ENCODE measurements around the gene TTC33.

Gene TTC33

DNA sequence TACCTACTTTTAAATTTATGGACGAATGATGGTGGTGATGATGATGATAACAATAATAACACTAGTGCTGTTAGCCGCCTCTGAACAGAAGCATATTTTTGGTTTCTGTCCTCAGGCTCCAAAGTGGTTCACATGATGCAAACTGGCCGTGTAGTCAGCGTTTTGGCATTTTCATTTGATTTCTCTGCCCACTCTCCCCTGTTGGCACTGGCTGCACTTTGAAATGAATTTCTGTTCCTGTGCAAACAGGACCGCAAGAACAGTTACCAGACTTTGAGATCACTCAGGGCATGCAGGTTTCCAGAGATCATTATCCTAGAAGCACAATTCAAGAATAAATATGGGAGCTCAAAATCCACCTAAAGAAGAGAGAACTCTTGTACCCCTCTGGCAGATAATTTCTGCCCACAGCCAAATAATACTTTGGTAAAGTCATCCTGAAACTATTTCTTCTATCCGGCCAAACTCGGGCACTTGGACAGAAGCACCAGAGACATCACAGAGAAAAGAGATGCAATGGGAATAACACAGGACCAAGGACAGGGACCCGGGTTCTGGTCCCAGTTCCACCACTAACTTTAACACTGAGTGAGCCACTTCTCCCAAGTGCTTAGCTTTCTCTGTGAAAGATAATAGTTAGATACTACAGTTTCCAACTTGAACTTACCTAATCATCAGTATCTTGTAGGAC is 277.8 kb downstream of the TTC33 start:
- H3K4me1 ChIP-seq (ENCODE audit: insufficient read depth, low read length, poor library complexity, severe bottlenecking), result no peaks in the 10 kb centered on the region
- H4K20me1 ChIP-seq (ENCODE audit: insufficient read depth, low read length, poor library complexity, severe bottlenecking), result no peaks in the 10 kb centered on the region

DNA sequence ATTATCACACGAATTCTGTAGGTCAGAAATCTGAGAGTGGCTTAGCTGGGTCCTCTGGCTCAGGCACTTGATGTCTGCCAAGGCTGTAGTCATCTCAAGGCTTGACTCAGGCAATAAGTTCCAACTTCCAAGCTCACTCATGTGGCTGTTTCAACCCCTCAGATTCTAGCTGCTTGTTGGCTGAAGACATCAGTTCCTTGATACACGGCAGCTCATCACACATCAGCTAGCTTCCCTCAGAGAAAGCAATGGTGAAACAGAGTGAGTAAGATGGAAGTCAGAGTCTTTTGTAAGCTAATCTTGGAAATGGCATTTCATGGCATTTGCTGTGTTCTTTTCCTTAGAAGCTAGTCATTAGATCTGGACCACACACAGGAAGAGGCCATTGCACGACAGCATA is 280.2 kb downstream of the TTC33 start:
- no peak for TF ChIP-seq EZH2phosphoT487 (IDR thresholded peaks at IDR 0.05; ENCODE audit: borderline replicate concordance)
- TF ChIP-seq, protein P1, sequence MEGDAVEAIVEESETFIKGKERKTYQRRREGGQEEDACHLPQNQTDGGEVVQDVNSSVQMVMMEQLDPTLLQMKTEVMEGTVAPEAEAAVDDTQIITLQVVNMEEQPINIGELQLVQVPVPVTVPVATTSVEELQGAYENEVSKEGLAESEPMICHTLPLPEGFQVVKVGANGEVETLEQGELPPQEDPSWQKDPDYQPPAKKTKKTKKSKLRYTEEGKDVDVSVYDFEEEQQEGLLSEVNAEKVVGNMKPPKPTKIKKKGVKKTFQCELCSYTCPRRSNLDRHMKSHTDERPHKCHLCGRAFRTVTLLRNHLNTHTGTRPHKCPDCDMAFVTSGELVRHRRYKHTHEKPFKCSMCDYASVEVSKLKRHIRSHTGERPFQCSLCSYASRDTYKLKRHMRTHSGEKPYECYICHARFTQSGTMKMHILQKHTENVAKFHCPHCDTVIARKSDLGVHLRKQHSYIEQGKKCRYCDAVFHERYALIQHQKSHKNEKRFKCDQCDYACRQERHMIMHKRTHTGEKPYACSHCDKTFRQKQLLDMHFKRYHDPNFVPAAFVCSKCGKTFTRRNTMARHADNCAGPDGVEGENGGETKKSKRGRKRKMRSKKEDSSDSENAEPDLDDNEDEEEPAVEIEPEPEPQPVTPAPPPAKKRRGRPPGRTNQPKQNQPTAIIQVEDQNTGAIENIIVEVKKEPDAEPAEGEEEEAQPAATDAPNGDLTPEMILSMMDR (conservative IDR thresholded peaks at IDR 0.05; ENCODE audit: low read length), result no peak
- H4K20me1 ChIP-seq (ENCODE audit: insufficient read depth, low read length, poor library complexity, severe bottlenecking), result no peaks in the 10 kb centered on the region
- H3K4me3 ChIP-seq (ENCODE audit: low read length, poor library complexity, severe bottlenecking), result no peak overlapping the region
- no peaks in the 10 kb centered on the region for H3F3A ChIP-seq (ENCODE audit: low read depth)
- H3K27me3 ChIP-seq (ENCODE audit: insufficient read depth, low read length, poor library complexity, severe bottlenecking), result no peaks in the 10 kb centered on the region
- no peak overlapping the region for H3K9ac ChIP-seq (ENCODE audit: low read depth, low read length, poor library complexity, severe bottlenecking)
- H3K9me3 ChIP-seq (ENCODE audit: insufficient read depth, low read depth, low read length), result no peaks in the 10 kb centered on the region
- no peaks in the 10 kb centered on the region for H3K79me2 ChIP-seq (ENCODE audit: insufficient read depth, low read length)
- H3K9me2 ChIP-seq (replicated peaks; ENCODE audit: low read depth, low read length), result no peaks in the 10 kb centered on the region
- H2AFZ ChIP-seq (ENCODE audit: low read length), result no peak overlapping the region
- H3K4me1 ChIP-seq (ENCODE audit: insufficient read depth, low read length, poor library complexity, severe bottlenecking), result no peaks in the 10 kb centered on the region
- no peaks in the 10 kb centered on the region for H3K36me3 ChIP-seq (ENCODE audit: insufficient read depth, low read length)
- no peak overlapping the region for H3K4me2 ChIP-seq (ENCODE audit: low read depth, low read length, poor library complexity, severe bottlenecking)

More for the DNA sequence above, 277.8 kb downstream of the TTC33 start:
- Histone ChIP-seq H3K4me2 (ENCODE audit: low read depth, low read length, poor library complexity, severe bottlenecking) (no peak overlapping the region), H3K9me3 (ENCODE audit: insufficient read depth, low read depth, low read length) (no peaks in the 10 kb centered on the region), H3F3A (ENCODE audit: low read depth) (no peaks in the 10 kb centered on the region), H2AFZ (ENCODE audit: low read length) (no peak overlapping the region), H3K27me3 (ENCODE audit: insufficient read depth, low read length, poor library complexity, severe bottlenecking) (no peaks in the 10 kb centered on the region), H3K36me3 (ENCODE audit: insufficient read depth, low read length) (no peaks in the 10 kb centered on the region), H3K9ac (ENCODE audit: low read depth, low read length, poor library complexity, severe bottlenecking) (no peak overlapping the region), H3K9me2 (replicated peaks; ENCODE audit: low read depth, low read length) (no peaks in the 10 kb centered on the region), H3K79me2 (ENCODE audit: insufficient read depth, low read length) (no peaks in the 10 kb centered on the region), H3K4me3 (ENCODE audit: low read length, poor library complexity, severe bottlenecking) (no peak overlapping the region)
- no peak for TF ChIP-seq EZH2phosphoT487 (IDR thresholded peaks at IDR 0.05; ENCODE audit: borderline replicate concordance)
- TF ChIP-seq, protein P1 (conservative IDR thresholded peaks at IDR 0.05; ENCODE audit: low read length), result no peak

DNA sequence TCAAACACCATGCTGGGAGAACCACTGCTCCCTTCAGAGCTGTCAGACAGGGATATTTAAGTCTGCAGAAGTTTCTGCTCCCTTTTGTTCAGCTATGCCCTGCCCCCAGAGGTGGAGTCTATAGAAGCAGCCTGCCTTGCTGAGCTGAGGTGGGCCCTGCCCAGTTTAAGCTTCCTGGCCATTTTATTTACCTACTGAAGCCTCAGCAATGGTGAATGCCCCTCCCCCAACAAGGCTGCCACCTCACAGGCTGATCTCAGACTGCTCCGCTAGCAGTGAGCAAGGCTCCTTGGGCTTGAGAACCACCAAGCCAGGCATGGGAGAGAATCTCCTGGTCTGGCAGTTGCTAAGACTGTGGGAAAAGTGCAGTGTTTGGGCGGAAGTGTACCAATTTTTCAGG is 281.5 kb downstream of the TTC33 start:
- Histone ChIP-seq H3F3A (ENCODE audit: low read depth) (no peaks in the 10 kb centered on the region), H2AFZ (ENCODE audit: low read length) (no peak overlapping the region), H3K9me3 (ENCODE audit: insufficient read depth, low read depth, low read length) (no peaks in the 10 kb centered on the region), H3K4me2 (ENCODE audit: low read depth, low read length, poor library complexity, severe bottlenecking) (no peak overlapping the region), H3K9ac (ENCODE audit: low read depth, low read length, poor library complexity, severe bottlenecking) (no peak overlapping the region), H3K36me3 (ENCODE audit: insufficient read depth, low read length) (no peaks in the 10 kb centered on the region), H4K20me1 (ENCODE audit: insufficient read depth, low read length, poor library complexity, severe bottlenecking) (no peaks in the 10 kb centered on the region), H3K79me2 (ENCODE audit: insufficient read depth, low read length) (no peaks in the 10 kb centered on the region), H3K9me2 (replicated peaks; ENCODE audit: low read depth, low read length) (no peaks in the 10 kb centered on the region), H3K4me1 (ENCODE audit: insufficient read depth, low read length, poor library complexity, severe bottlenecking) (no peaks in the 10 kb centered on the region), H3K4me3 (ENCODE audit: low read length, poor library complexity, severe bottlenecking) (no peak overlapping the region), H3K27me3 (ENCODE audit: insufficient read depth, low read length, poor library complexity, severe bottlenecking) (no peaks in the 10 kb centered on the region)
- TF ChIP-seq, protein P1 (conservative IDR thresholded peaks at IDR 0.05; ENCODE audit: low read length), result no peak
- TF ChIP-seq EZH2phosphoT487 (IDR thresholded peaks at IDR 0.05; ENCODE audit: borderline replicate concordance), result no peak
